SKM-1 treated with dmso at 0.1 percent for 144 hours (cell line): ENCODE results near the gene SPINT3.
"Not testable (repeated sequence)": the region's sequence is repeated elsewhere in the genome, so short reads cannot be mapped to it uniquely, and the experiment has no call there.

ENCODE experiments used
- DNase-seq: peaks from one replicate; lab custom pipeline; 2025; ENCODE audit not compliant: unreplicated experiment; lab: John Stamatoyannopoulos, UW

The SPINT3 gene

GRCh38 chr20:45503403-45503802 lies 12.0 kb downstream of the SPINT3 start:
- no peak for DNase-seq

GRCh38 chr20:45502561-45502960 lies 12.9 kb downstream of the SPINT3 start:
- DNase-seq, result no peak

GRCh38 chr20:45501600-45501999 lies 13.8 kb downstream of the SPINT3 start:
- DNase-seq, result no peak

- DNase-seq, result no peak
Observed at GRCh38 chr20:45500022-45500421, 15.4 kb downstream of the SPINT3 start.

GRCh38 chr20:45497971-45498494 lies 17.4 kb downstream of the SPINT3 start:
- DNase-seq, result no peak

GRCh38 chr20:45496166-45496565 lies 19.3 kb downstream of the SPINT3 start:
- no peak for DNase-seq

GRCh38 chr20:45495501-45495941 lies 19.9 kb downstream of the SPINT3 start:
- no peak for DNase-seq

- no peak for DNase-seq
Observed at GRCh38 chr20:45489083-45489531, 26.3 kb downstream of the SPINT3 start.

GRCh38 chr20:45487231-45487635 lies 28.2 kb downstream of the SPINT3 start:
- no peak for DNase-seq

GRCh38 chr20:45485388-45485787 lies 30.0 kb downstream of the SPINT3 start:
- DNase-seq, result no peak

- DNase-seq, result no peak
Observed at GRCh38 chr20:45484676-45485075, 30.7 kb downstream of the SPINT3 start.

- DNase-seq, result no peak
Observed at GRCh38 chr20:45479822-45480221, 35.6 kb downstream of the SPINT3 start.

GRCh38 chr20:45477530-45478148 lies 37.8 kb downstream of the SPINT3 start:
- not testable (repeated sequence) for DNase-seq

- DNase-seq, result not testable (repeated sequence)
Observed at GRCh38 chr20:45472286-45472685, 43.1 kb downstream of the SPINT3 start.

GRCh38 chr20:45470937-45471336 lies 44.5 kb downstream of the SPINT3 start:
- DNase-seq, result no peak

- DNase-seq, result no peak
Observed at GRCh38 chr20:45470262-45470931, 45.0 kb downstream of the SPINT3 start.

GRCh38 chr20:45469336-45470261 lies 45.8 kb downstream of the SPINT3 start, which contains the start of gene WFDC2:
Gene WFDC2, plus strand, starts transcription at chr20:45469753. Its CDS starts 29 bp downstream, at chr20:45469782.
- no peak for DNase-seq

GRCh38 chr20:45467861-45468260 lies 47.6 kb downstream of the SPINT3 start:
- no peak for DNase-seq

GRCh38 chr20:45467172-45467571 lies 48.2 kb downstream of the SPINT3 start:
- DNase-seq, result no peak

- peak; percentile 14 for DNase-seq
Observed at GRCh38 chr20:45465491-45466266, 49.7 kb downstream of the SPINT3 start.
